Neutrophil (primary cell): ENCODE data around the gene PALLD.

Source experiments
- H3K27ac ChIP-seq: fragments of 200-600 bp; sonication (generic); 2 replicates; pipeline ENCODE4 v1.5.1; 2016; ENCODE audit warnings: mild to moderate bottlenecking, moderate library complexity
- H3K27me3 ChIP-seq: fragments of 200-600 bp; sonication (generic); 2 replicates; pipeline ENCODE4 v1.6.0; 2016; ENCODE audit warnings: mild to moderate bottlenecking
- H3K36me3 ChIP-seq: fragments of 200-600 bp; sonication (generic); 2 replicates; pipeline ENCODE4 v1.5.1; 2017
- H3K4me1 ChIP-seq, 2 experiments: fragments of 200-600 bp in 1 of 2; sonication (generic) in 1 of 2; 1 replicate in 1 of 2; 2 replicates in 1 of 2; pipeline versions ENCODE4 v1.5.1 to v1.6.1; 2013 to 2016; ENCODE audit warnings: low read depth in 1 of 2, low read length in 1 of 2, mild to moderate bottlenecking in 1 of 2, moderate library complexity in 1 of 2; ENCODE audit not compliant: control insufficient read depth in 1 of 2, insufficient read depth in 1 of 2
- H3K4me3 ChIP-seq, 2 experiments: fragments of 200-600 bp in 1 of 2; sonication (generic) in 1 of 2; 1 replicate in 1 of 2; 2 replicates in 1 of 2; pipeline ENCODE4 v1.5.1; 2013 to 2016; ENCODE audit warnings: low read depth in 1 of 2, low read length in 1 of 2, mild to moderate bottlenecking in 1 of 2, moderate library complexity in 1 of 2
- H3K9me3 ChIP-seq: fragments of 200-600 bp; sonication (generic); 2 replicates; pipeline ENCODE4 v1.5.1; 2016
- CTCF ChIP-seq: fragments of 200-600 bp; sonication (generic); IDR thresholded peaks from 2 replicates; pipeline ENCODE4 v1.5.1; 2016; ENCODE audit warnings: antibody characterized with exemption

Gene PALLD

GRCh38 chr4:168893807-168894206 is 397.0 kb downstream of the PALLD start:
- H3K4me1 ChIP-seq, result no peaks in the 10 kb centered on the region
- H3K27me3 ChIP-seq, result no peaks in the 10 kb centered on the region
- H3K36me3 ChIP-seq, result no peaks in the 10 kb centered on the region
- no peak overlapping the region for H3K4me3 ChIP-seq
- no peak overlapping the region for H3K27ac ChIP-seq
- no peak for TF ChIP-seq CTCF
- no peaks in the 10 kb centered on the region for H3K9me3 ChIP-seq

- Histone ChIP-seq H3K27me3 (no peaks in the 10 kb centered on the region), H3K36me3 (no peaks in the 10 kb centered on the region), H3K9me3 (no peaks in the 10 kb centered on the region), H3K4me1 (no peaks in the 10 kb centered on the region), H3K4me3 (no peak overlapping the region), H3K27ac (no peak overlapping the region)
- TF ChIP-seq CTCF, result no peak
Measured at GRCh38 chr4:168900080-168900479, 403.2 kb downstream of the PALLD start.

- H3K27ac ChIP-seq, result no peak overlapping the region
- H3K27me3 ChIP-seq, result no peaks in the 10 kb centered on the region
- no peak overlapping the region for H3K4me3 ChIP-seq
- no peaks in the 10 kb centered on the region for H3K9me3 ChIP-seq
- TF ChIP-seq CTCF, result no peak
- no peaks in the 10 kb centered on the region for H3K4me1 ChIP-seq
- H3K36me3 ChIP-seq, result no peaks in the 10 kb centered on the region
Measured at GRCh38 chr4:168907119-168907698, 410.4 kb downstream of the PALLD start.

- Histone ChIP-seq H3K27ac (no peak overlapping the region), H3K36me3 (no peaks in the 10 kb centered on the region), H3K9me3 (no peaks in the 10 kb centered on the region), H3K4me3 (no peak overlapping the region), H3K4me1 (no peaks in the 10 kb centered on the region), H3K27me3 (no peaks in the 10 kb centered on the region)
- TF ChIP-seq CTCF, result no peak
Measured at GRCh38 chr4:168908093-168908492, 411.2 kb downstream of the PALLD start.

- no peak overlapping the region for H3K4me3 ChIP-seq
- H3K27me3 ChIP-seq, result no peaks in the 10 kb centered on the region
- no peak for TF ChIP-seq CTCF
- no peak overlapping the region for H3K27ac ChIP-seq
- H3K36me3 ChIP-seq, result no peaks in the 10 kb centered on the region
- H3K9me3 ChIP-seq, result no peaks in the 10 kb centered on the region
- H3K4me1 ChIP-seq, result no peaks in the 10 kb centered on the region
Measured at GRCh38 chr4:168908851-168909273, 412.0 kb downstream of the PALLD start.

- H3K27me3 ChIP-seq, result no peaks in the 10 kb centered on the region
- no peak overlapping the region for H3K27ac ChIP-seq
- H3K4me1 ChIP-seq, result no peaks in the 10 kb centered on the region
- no peak overlapping the region for H3K4me3 ChIP-seq
- no peaks in the 10 kb centered on the region for H3K36me3 ChIP-seq
- no peaks in the 10 kb centered on the region for H3K9me3 ChIP-seq
- no peak for TF ChIP-seq CTCF
Measured at GRCh38 chr4:168914095-168914494, 417.2 kb downstream of the PALLD start.
